RPMI8226 (cell line): ENCODE data around the gene PLCL1.

Experiments
- DNase-seq: peaks from one replicate; pipeline ENCODE4 v3.0.0-alpha.2; 2015

PLCL1 gene

GRCh38 chr2:197858607-197859140 is 54.3 kb downstream of the PLCL1 start:
- DNase-seq = no peak

DNA sequence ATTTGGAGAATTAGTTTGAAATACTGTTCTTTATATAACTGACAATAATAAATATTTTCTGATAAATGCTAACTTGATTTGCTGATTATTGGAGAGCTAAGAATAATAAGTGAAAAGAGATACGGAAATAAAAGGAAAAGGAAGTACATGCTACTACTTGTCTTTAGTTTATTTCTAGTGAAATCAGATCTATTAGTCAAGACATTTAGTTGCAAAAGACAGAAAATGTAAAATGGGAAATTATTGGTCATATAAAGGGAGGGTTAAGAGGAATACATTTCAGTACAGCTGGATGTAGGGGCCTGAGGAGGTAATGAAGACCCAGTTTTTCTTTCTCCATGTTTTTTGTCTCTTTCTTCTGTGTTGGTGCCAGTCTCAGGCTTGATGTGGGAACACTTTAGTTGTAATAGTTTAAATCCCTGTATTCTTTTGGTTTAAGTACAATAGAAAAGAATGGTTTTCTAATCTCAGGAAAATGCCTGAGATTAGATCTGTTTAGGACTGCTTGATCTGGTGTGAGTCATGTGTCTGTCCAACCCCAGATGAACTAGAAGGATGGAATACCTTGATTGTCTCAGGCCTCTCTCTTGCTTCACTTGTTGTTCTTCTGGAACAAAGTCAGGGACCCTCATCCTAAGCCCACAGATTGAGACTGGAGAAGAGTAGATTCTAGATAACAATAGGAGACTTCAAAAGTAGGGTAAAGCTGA is 58.0 kb downstream of the PLCL1 start:
- no peak for DNase-seq

DNA sequence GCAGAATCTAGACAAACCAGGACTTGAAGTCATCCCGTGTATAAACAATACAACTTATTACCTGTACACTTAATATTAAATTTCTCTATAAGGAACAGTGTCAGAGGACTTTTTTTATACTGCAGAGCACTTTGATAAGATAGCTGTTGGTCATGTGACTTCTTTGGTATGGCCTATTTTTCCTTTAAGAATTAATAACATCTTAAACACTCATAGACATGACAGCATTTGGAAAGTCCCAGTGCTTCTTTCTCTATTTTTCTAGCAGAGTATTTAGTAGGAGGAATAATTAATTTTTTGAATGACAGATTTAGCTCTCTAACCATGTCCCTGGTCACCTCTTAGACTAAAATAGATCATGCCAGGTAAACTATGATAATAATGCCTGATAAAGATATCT is 59.4 kb downstream of the PLCL1 start:
- DNase-seq = no peak

GRCh38 chr2:197866455-197866854 is 62.1 kb downstream of the PLCL1 start:
- DNase-seq = no peak

DNA sequence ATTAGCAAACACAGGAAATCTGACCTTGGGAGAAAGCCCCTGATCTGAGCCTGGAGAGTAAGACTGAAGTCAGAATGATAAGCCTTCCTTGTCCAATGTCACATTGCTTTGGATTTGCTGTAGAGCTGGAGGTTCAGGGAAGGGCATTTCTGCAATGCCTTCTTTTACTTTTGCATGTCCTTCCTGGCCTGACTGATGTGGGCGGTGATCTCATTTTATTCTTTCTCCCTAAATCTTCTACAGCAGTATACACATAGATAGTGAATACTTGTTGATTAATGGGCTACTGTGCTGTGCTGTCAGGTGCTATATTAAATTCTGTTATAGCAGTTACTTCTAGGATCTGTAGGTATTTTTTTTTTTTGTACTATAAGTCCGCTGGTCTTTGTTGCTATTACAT is 62.6 kb downstream of the PLCL1 start:
- no peak for DNase-seq

GRCh38 chr2:197867624-197868023 is 63.2 kb downstream of the PLCL1 start:
- DNase-seq = no peak

- no peak for DNase-seq
Measured at GRCh38 chr2:197868206-197868605, 63.8 kb downstream of the PLCL1 start.

DNA sequence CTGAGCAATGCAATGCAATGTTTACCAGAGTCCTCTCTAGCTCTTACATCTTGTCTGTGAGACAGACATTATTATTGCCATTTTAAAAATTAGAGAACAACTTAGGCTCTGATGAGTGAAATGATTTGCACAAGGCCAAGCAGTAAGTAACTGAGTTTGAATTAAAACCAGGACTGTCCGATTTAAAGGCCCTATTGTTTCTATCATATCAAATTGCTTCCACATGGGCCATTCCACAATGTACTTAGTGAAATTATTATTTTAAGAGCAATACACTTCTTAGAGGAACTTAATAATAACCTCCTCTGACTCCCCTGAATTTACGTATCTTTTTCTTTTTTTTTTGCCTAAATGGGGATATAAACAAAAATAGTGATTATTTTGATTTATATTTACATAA is 64.6 kb downstream of the PLCL1 start:
- no peak for DNase-seq

DNA sequence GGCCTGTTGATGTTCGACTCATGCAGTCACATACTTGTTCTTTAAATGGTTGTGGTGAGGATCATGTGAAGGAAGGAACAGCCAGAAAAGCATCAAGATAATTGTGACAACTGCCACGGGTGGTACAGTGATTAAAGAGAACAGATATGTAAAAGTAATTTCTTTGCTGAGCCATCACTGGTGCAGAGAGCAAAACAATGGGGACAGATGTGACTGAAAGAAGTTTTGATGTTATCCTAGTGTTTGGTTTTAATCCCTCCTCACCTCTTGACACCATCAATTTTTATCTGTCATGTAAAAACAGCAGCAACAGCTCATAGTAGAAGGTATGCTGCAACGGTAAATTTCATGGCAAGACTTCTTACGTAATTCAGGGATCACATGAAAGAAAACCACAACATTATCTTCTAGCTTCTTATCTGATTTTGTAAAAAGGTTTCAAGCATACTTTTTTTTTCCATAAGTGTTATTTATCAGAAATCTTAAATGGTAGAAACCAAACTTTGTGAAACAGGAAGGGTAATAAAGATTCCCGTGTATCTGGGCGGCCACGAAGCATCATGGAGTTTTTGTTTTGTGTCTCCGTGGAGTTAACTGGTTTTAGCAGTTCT is 65.2 kb downstream of the PLCL1 start:
- no peak for DNase-seq

GRCh38 chr2:197870137-197870536 is 65.7 kb downstream of the PLCL1 start:
- no peak for DNase-seq

DNA sequence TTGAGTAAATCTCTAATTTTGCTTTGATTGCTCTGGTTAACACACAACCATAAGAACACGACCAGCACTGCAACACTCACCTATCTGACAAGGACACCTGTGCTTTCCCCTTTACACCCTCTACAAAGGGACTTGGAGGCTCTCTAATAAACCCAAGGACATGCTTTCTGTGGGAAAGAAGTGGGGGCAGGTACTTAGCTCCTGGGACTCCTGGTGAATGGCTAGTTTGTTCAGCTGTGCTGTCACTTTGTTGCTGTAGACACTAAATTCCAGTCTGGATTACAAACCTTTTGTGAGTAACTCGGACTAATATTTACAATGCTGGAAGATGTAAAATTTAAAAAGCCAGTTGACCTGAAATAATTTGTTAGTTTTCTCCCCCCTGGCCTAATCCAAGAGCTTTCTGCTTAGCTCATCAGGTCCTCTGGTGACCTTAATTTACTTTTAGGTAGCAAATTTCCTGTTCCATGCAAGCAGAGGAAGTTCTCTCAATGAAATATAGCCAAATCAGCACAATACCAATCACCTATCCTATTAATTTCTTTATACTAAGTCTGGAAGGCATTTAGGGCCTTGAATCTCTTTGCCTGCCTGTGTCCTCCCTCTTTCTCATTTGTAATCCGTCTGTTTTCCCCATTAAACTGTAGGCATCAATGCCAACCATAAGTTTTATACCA is 67.5 kb downstream of the PLCL1 start:
- DNase-seq = peak; percentile 53

GRCh38 chr2:197873293-197873701 is 68.9 kb downstream of the PLCL1 start:
- peak; percentile 38 for DNase-seq

- no peak for DNase-seq
Measured at GRCh38 chr2:197875763-197876162, 71.4 kb downstream of the PLCL1 start.

DNA sequence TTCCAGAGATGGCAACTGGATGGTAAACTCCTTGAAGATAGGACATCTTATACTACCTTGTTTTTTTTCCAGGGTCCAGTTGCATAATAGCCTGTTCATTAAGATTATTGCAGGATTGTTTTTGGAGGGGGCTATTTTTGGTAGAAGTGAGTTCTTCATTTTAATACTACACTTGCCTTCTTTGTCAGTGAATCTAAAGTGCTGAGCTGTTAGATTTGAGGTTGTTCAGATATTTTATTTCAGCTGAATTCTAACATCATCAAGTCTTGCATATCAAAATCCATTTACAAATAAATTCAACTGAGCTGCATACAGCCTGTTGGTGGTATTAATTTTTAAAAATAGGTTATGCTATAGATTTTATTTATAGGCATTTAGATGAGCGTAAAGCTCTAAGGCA is 72.1 kb downstream of the PLCL1 start:
- DNase-seq = no peak

DNA sequence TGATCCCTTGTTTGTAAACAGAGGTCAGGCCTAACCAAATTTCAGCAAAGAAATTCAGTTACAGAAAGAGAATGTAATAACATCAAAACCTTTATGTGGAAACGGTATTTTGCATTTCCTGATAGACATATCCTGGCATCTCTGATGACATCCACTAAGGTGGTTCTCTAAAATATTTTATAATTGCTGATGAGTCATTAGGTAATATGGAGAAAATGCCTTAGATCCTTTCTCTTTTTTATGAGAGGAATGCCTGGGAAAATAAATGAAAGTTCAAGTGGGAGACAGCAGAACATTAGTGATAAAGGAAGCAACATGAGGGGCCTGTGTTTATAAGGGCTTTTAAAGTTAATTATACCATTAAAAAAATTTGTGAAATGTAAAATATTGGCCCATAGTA is 72.6 kb downstream of the PLCL1 start:
- DNase-seq = no peak

DNA sequence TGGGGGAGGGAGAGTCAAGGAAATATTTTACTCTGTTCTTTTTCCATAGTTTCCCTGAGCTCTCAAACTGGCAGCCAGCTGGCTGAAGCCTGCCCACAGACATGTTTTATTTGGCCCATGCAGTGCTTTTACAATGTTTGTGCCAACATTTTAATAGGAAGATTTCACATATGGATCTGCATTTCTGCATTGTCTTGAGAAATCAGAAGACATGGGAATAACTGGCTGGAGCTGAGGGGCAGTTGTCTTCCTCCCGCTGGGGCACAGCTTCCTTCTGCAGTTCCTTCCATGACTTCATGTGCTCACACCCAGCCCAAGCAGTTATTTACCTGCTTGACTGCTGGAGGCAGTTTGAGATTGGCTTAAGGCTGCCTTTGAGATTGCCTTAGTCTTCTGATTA is 74.4 kb downstream of the PLCL1 start:
- no peak for DNase-seq

GRCh38 chr2:197879812-197880408 is 75.5 kb downstream of the PLCL1 start:
- DNase-seq = no peak

GRCh38 chr2:197883354-197884032 is 79.1 kb downstream of the PLCL1 start:
- no peak for DNase-seq

DNA sequence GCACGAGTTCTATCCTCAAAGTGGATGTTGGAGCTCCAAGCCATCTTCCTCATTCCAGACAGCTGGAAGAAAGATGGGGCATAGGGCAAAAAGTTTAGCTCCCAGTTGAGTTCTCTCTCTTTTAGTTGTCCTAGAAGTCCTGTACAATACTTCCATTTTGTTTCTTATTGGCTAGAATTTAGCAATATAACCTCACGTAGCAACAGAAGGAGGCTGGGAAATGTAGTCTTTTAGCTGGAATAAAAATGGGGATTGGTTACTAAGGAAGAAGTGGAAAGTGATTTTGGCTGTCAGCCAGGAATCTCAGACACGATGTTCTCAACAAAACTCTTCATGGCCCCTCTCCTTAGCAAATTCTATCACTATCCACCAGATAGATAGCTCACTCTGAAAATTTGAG is 79.9 kb downstream of the PLCL1 start:
- no peak for DNase-seq

- no peak for DNase-seq
Measured at GRCh38 chr2:197885126-197885525, 80.7 kb downstream of the PLCL1 start.

- no peak for DNase-seq
Measured at GRCh38 chr2:197885587-197885986, 81.2 kb downstream of the PLCL1 start.

- no peak for DNase-seq
Measured at GRCh38 chr2:197888321-197888720, 83.9 kb downstream of the PLCL1 start.

DNA sequence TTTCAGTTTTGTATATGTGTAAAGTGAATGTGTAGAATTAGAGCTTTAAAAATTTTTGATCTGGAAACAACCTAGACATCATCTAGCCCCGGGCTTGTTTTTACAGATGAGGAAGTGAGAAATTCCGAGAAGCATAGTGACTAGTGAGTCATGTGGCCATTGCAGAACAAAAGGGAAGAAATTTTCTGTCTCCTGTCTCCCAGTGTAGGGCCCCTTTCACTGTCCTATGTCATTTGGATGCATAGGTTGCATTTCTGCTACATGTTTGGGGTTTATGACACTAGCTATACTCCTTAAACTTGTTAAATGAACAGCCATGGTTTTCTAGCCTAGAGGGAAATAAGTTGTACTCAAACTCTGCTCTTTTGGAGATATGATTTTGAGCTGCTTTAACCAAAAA is 84.6 kb downstream of the PLCL1 start:
- peak; percentile 88 for DNase-seq
